ENCODE measurements around the gene KRTAP13-1. TPM values are rescaled to one million over a fixed set of nuclear protein-coding genes. Genes with fewer than 3 reads are reported as not detected.

Gene KRTAP13-1
- total and polyA plus RNA-seq, 4 donors = not detected

- no peak for DNase-seq (ENCODE audit: low spot score)
- Histone ChIP-seq H3K9ac (ENCODE audit: low read depth in 1 of 2, low read length in 2 of 2) (no peak within 1 kb of the TSS), H3K27me3 (ENCODE audit: control insufficient read depth in 4 of 4, insufficient read depth in 4 of 4, low read length in 3 of 4) (no peaks in the 10 kb centered on the region), H3K9me3 (ENCODE audit: control insufficient read depth in 4 of 4, low read length in 3 of 4) (no peaks in the 10 kb centered on the region), H3K36me3 (ENCODE audit: control insufficient read depth in 4 of 4, insufficient read depth in 3 of 4, low read depth in 1 of 4, low read length in 3 of 4) (no peaks in the 10 kb centered on the region), H3K27ac (ENCODE audit: low read depth in 1 of 2, low read length in 2 of 2) (no peak within 1 kb of the TSS), H3K4me3 (ENCODE audit: low read depth in 1 of 3, low read length in 3 of 3) (no peak within 1 kb of the TSS), H3K4me1 (ENCODE audit: control insufficient read depth in 4 of 4, insufficient read depth in 4 of 4, low read length in 3 of 4) (no peaks in the 10 kb centered on the region)
- 80% methylated on average over 5 of the region's 5 CpGs for WGBS
- TF ChIP-seq GABPA (IDR thresholded peaks at IDR 0.05 in 1 of 2, conservative IDR thresholded peaks at IDR 0.05 in 1 of 2) (no peak), YY1 (IDR thresholded peaks at IDR 0.05) (no peak), ATF3 (IDR thresholded peaks at IDR 0.05) (no peak), RAD21 (IDR thresholded peaks at IDR 0.05) (no peak)
These were observed 23.6 kb upstream of the KRTAP13-1 start, which contains the start of gene KRTAP13-2 for GRCh38 chr21:30372139-30372770. KRTAP13-2 (minus strand) TSS chr21:30372271; CDS start chr21:30372213, 58 bp downstream.

- H3K27me3 ChIP-seq (ENCODE audit: control insufficient read depth in 4 of 4, insufficient read depth in 4 of 4, low read length in 3 of 4) = peaks cover 0 to 4% (median 0%) of the 10 kb centered on the region in 4 donors
- no peak overlapping the region for H3K9ac ChIP-seq (ENCODE audit: low read depth in 1 of 2, low read length in 2 of 2)
- TF ChIP-seq EGR1 (IDR thresholded peaks at IDR 0.05; ENCODE audit: low read depth in 2 of 2) (no peak), RXRA (IDR thresholded peaks at IDR 0.05) (no peak), SP1 (IDR thresholded peaks at IDR 0.05) (no peak), NR2F2 (IDR thresholded peaks at IDR 0.05) (no peak), GABPA (IDR thresholded peaks at IDR 0.05 in 1 of 2, conservative IDR thresholded peaks at IDR 0.05 in 1 of 2) (no peak), ZBTB33 (IDR thresholded peaks at IDR 0.05) (no peak), TAF1 (conservative IDR thresholded peaks at IDR 0.05) (no peak), REST (IDR thresholded peaks at IDR 0.05) (no peak), RAD21 (IDR thresholded peaks at IDR 0.05) (no peak), HNF4G (IDR thresholded peaks at IDR 0.05) (no peak), FOXA1 (IDR thresholded peaks at IDR 0.05) (no peak), CTCF (IDR thresholded peaks at IDR 0.05; ENCODE audit: low read depth, low read length, missing input control) (no peak), FOXA2 (IDR thresholded peaks at IDR 0.05) (no peak)
- H3K4me3 ChIP-seq (ENCODE audit: low read depth in 1 of 3, low read length in 3 of 3) = no peak overlapping the region
- H3K27ac ChIP-seq (ENCODE audit: low read depth in 1 of 2, low read length in 2 of 2) = no peak overlapping the region
- no peak for DNase-seq (ENCODE audit: low spot score)
- no peaks in the 10 kb centered on the region for H3K9me3 ChIP-seq (ENCODE audit: control insufficient read depth in 4 of 4, low read length in 3 of 4)
- no peaks in the 10 kb centered on the region for H3K4me1 ChIP-seq (ENCODE audit: control insufficient read depth in 4 of 4, insufficient read depth in 4 of 4, low read length in 3 of 4)
- 33% methylated on average over 1 of the region's 1 CpG for WGBS
- H3K36me3 ChIP-seq (ENCODE audit: control insufficient read depth in 4 of 4, insufficient read depth in 3 of 4, low read depth in 1 of 4, low read length in 3 of 4) = no peaks in the 10 kb centered on the region
These were observed 13.6 kb upstream of the KRTAP13-1 start for GRCh38 chr21:30382201-30382600.
